Skeletal muscle tissue (tissue), 4 donors: Measurements from ENCODE around the gene CAPN3. TPM values are rescaled to one million over a fixed set of nuclear protein-coding genes. Genes with fewer than 3 reads are reported as not detected.
"Not testable (repeated sequence)": the region's sequence is repeated elsewhere in the genome, so short reads cannot be mapped to it uniquely, and the experiment has no call there.

Source experiments
- H3K27ac ChIP-seq: one replicate; pipeline ENCODE4 v1.7.0; 2013; ENCODE audit warnings: mild to moderate bottlenecking, low read depth, low read length, inconsistent platforms
- H3K27me3 ChIP-seq, 3 donors: one replicate each; pipeline ENCODE4 v1.7.0; 2013; ENCODE audit warnings: low read length in 3 of 3; ENCODE audit not compliant: control insufficient read depth in 3 of 3, insufficient read depth in 3 of 3
- H3K36me3 ChIP-seq, 3 donors: one replicate each; pipeline ENCODE4 v1.7.0; 2013; ENCODE audit warnings: low read length in 3 of 3; ENCODE audit not compliant: control insufficient read depth in 3 of 3, insufficient read depth in 3 of 3
- H3K4me1 ChIP-seq, 3 donors: one replicate each; pipeline ENCODE4 v1.7.0; 2013; ENCODE audit warnings: low read length in 3 of 3, mild to moderate bottlenecking in 3 of 3; ENCODE audit not compliant: control insufficient read depth in 3 of 3, insufficient read depth in 3 of 3
- H3K4me3 ChIP-seq, 3 donors: one replicate each; pipeline ENCODE4 v1.7.0; 2013; ENCODE audit warnings: low read length in 3 of 3
- H3K9ac ChIP-seq, 3 donors: one replicate each; pipeline ENCODE4 v1.7.0; 2013; ENCODE audit warnings: low read length in 3 of 3, mild to moderate bottlenecking in 3 of 3, moderate library complexity in 2 of 3, low read depth in 1 of 3
- H3K9me3 ChIP-seq, 3 donors: one replicate each; pipeline ENCODE4 v1.7.0; 2013; ENCODE audit warnings: low read length in 3 of 3; ENCODE audit not compliant: control insufficient read depth in 3 of 3
- total RNA-seq: library from RNA; depleted of rRNA; stranded (reverse); fragments of >200 nt; gene quantifications from one replicate; pipeline ENCODE4 v1.2.3, GENCODE V29; 2014
- donor health status: Osteomylitis.

CAPN3 gene
- total RNA-seq: 675 TPM

DNA sequence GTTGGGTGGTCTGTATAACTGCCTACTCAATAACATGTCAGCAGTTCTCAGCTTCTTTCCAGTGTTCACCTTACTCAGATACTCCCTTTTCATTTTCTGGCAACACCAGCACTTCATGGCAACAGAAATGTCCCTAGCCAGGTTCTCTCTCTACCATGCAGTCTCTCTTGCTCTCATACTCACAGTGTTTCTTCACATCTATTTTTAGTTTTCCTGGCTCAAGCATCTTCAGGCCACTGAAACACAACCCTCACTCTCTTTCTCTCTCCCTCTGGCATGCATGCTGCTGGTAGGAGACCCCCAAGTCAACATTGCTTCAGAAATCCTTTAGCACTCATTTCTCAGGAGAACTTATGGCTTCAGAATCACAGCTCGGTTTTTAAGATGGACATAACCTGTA lies at the start of gene CAPN3:
CAPN3 (plus strand) TSS at position 253 of the 400 bp plus-strand sequence. CDS start 305 bp downstream, outside the sequence.
- H3K36me3 ChIP-seq: peaks cover 9 to 16% (median 14%) of the 10 kb centered on the region in 3 donors
- H3K9ac ChIP-seq: peak within 1 kb of the TSS; percentile 93 to 96 (median 95)
- peak within 1 kb of the TSS; percentile 74 to 88 (median 76) for H3K4me3 ChIP-seq
- peak within 1 kb of the TSS; percentile 98 for H3K27ac ChIP-seq
- H3K4me1 ChIP-seq: peaks cover 20 to 49% (median 37%) of the 10 kb centered on the region in 3 donors
- no peaks in the 10 kb centered on the region for H3K27me3 ChIP-seq
- H3K9me3 ChIP-seq: no peaks in the 10 kb centered on the region

DNA sequence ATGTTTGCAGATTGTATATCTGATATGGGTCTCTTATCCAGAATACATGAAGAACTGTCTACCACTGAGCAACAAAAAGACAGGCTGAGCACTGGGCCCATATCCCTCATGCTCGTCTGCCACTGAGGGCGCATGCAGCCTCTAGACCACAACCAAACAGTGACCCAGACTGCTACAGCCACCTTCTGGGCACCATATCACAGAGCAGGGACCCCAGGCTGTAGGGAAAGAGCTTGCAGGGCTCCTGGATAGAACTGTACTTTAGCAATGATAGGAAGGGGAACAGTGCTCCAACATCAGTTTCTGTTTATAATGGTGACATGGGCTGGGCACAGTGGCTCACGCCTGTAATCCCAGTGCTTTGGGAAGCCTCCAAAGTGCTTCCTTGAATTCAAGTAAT lies 45.8 kb upstream of the CAPN3 start:
- Histone ChIP-seq H3K27ac (no peak overlapping the region), H3K9me3 (no peaks in the 10 kb centered on the region), H3K9ac (no peak overlapping the region), H3K4me1 (peaks cover 0 to 4% (median 4%) of the 10 kb centered on the region in 3 donors), H3K27me3 (no peaks in the 10 kb centered on the region), H3K36me3 (peaks cover 11 to 29% (median 26%) of the 10 kb centered on the region in 3 donors), H3K4me3 (no peak overlapping the region)

- H3K27ac ChIP-seq: no peak overlapping the region
- peaks cover 9 to 23% (median 19%) of the 10 kb centered on the region in 3 donors for H3K36me3 ChIP-seq
- no peaks in the 10 kb centered on the region for H3K9me3 ChIP-seq
- H3K4me3 ChIP-seq: no peak overlapping the region
- H3K9ac ChIP-seq: no peak overlapping the region
- H3K27me3 ChIP-seq: no peaks in the 10 kb centered on the region
- peaks cover 0 to 4% (median 4%) of the 10 kb centered on the region in 3 donors for H3K4me1 ChIP-seq
Measured at GRCh38 chr15:42314818-42315217, 44.5 kb upstream of the CAPN3 start.

DNA sequence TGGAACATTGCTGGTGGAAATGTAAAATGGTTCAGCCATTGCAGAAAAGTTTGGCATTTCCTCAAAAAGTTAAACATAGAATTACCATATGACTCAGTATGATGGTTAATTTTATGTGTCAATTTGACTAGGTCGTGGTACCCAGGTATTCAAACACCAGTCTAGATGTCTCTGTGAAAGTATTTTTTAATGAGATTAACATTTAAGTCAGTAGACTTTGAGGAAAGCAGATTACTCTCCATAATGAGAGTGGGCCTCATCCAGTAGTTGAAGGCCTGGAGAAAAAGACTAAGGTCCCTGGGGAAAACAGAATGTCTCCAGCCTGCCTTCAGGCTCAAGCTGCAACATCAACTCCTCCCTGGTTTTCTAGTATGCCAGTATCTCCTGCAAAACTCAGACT lies 43.8 kb upstream of the CAPN3 start:
- H3K36me3 ChIP-seq: peaks cover 6 to 16% (median 16%) of the 10 kb centered on the region in 3 donors
- H3K4me3 ChIP-seq: no peak overlapping the region
- no peaks in the 10 kb centered on the region for H3K9me3 ChIP-seq
- H3K27me3 ChIP-seq: no peaks in the 10 kb centered on the region
- H3K27ac ChIP-seq: no peak overlapping the region
- H3K4me1 ChIP-seq: peaks cover 0 to 4% (median 4%) of the 10 kb centered on the region in 3 donors
- no peak overlapping the region for H3K9ac ChIP-seq

DNA sequence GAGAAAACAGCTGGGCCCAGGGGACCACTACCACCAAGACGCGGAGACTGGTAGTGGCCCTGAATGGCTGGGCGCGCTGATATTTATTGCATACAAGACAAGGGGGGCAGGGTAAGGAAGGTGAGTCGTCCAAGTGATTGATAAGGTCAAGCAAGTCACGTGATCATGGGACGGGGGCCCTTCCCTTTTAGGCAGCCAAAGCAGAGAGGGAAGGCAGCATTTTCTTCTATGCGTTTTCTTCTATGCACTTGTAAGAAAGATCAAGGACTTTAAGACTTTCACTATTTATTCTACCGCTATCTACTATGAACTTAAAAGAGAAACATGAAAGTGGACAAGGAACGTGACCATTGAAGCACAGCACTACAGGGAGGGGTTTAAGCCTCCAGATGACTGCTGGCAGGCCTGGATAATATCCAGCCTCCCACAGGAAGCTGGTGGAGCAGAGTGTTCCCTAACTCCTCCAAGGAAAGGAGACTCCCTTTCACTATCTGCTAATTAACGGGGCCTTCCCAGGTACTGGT lies 43.0 kb upstream of the CAPN3 start:
- not testable (repeated sequence) for H3K4me3 ChIP-seq, H3K27me3 ChIP-seq, H3K27ac ChIP-seq, H3K9ac ChIP-seq, H3K9me3 ChIP-seq, H3K4me1 ChIP-seq
- H3K36me3 ChIP-seq: peaks cover 0 to 13% (median 9%) of the 10 kb centered on the region in 3 donors

DNA sequence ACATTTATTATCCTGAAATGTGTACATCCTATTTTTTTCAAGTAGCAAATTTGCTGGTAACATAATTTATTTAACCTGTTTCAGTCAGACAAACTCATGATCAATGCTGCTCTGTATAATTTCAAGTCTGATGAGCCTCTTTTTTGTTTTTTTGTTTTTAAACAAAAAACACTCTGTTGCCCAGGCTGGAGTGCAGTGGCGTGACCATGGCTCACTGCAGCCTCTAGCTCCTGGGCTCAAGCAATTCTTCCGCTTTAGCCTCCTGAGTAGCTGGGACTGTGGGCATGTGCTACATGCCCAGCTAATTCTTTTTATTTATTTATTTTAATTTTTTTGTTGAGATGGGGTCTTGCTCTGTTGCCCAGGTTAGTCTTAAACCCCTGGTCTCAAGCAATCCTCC lies 40.1 kb upstream of the CAPN3 start:
- Histone ChIP-seq H3K27ac (no peak overlapping the region), H3K27me3 (no peaks in the 10 kb centered on the region), H3K4me3 (no peak overlapping the region), H3K36me3 (peaks cover 0 to 16% (median 11%) of the 10 kb centered on the region in 3 donors), H3K9me3 (no peaks in the 10 kb centered on the region), H3K4me1 (peaks cover 2 to 14% (median 5%) of the 10 kb centered on the region in 3 donors), H3K9ac (no peak overlapping the region)

- Histone ChIP-seq H3K27ac (peak overlapping the region; percentile 73), H3K36me3 (peaks cover 0 to 32% (median 23%) of the 10 kb centered on the region in 3 donors), H3K4me3 (peak overlapping the region in 2 of 3 donors; percentile 3 to 34), H3K4me1 (peaks cover 5 to 14% (median 9%) of the 10 kb centered on the region in 3 donors), H3K27me3 (no peaks in the 10 kb centered on the region), H3K9ac (no peak overlapping the region), H3K9me3 (no peaks in the 10 kb centered on the region)
Measured at GRCh38 chr15:42324308-42324707, 35.0 kb upstream of the CAPN3 start.

DNA sequence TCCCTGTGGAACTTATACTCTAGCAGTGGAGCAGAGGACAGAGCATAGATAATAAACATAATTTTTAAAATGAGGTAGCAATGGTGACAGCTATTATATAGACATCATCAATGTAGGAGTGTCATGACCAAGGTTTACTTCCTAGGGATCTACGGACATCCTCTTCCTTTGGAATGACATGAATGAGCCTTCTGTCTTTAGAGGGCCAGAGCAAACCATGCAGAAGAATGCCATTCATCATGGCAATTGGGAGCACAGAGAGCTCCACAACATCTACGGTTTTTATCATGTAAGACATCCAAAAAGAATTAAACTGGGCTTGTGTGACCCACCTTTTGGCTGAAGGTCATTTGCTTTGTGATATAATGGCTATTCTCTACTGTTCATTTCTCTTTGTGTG lies 30.1 kb upstream of the CAPN3 start:
- Histone ChIP-seq H3K36me3 (peaks cover 0 to 21% (median 12%) of the 10 kb centered on the region in 3 donors), H3K4me1 (peaks cover 7 to 14% (median 13%) of the 10 kb centered on the region in 3 donors), H3K27ac (peak overlapping the region; percentile 20), H3K27me3 (no peaks in the 10 kb centered on the region), H3K9me3 (no peaks in the 10 kb centered on the region), H3K9ac (no peak overlapping the region), H3K4me3 (no peak overlapping the region)

DNA sequence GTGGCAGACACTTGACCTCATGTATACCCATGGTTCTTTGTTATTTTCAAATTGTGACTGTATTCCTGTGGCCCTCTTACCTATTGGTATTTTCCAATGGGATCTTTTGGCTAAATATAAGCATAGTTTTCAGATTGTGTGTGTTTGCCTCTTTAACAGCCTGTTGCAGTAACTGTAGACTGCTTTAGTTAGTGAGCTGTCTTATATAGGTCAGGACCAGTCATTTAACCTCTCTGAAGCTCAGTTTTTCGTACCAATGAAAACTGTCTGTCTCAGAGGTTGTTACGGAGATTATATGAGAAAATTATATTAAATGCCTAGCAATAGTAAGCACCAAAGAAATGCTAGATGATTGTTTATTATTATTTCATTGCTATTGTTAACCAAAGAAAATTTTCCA lies 29.3 kb upstream of the CAPN3 start:
- peaks cover 7 to 14% (median 9%) of the 10 kb centered on the region in 3 donors for H3K4me1 ChIP-seq
- H3K27me3 ChIP-seq: no peaks in the 10 kb centered on the region
- H3K9me3 ChIP-seq: no peaks in the 10 kb centered on the region
- no peak overlapping the region for H3K4me3 ChIP-seq
- H3K27ac ChIP-seq: peak overlapping the region; percentile 92
- peak overlapping the region in 2 of 3 donors; percentile 3 to 39 for H3K9ac ChIP-seq
- peaks cover 0 to 21% (median 12%) of the 10 kb centered on the region in 3 donors for H3K36me3 ChIP-seq

DNA sequence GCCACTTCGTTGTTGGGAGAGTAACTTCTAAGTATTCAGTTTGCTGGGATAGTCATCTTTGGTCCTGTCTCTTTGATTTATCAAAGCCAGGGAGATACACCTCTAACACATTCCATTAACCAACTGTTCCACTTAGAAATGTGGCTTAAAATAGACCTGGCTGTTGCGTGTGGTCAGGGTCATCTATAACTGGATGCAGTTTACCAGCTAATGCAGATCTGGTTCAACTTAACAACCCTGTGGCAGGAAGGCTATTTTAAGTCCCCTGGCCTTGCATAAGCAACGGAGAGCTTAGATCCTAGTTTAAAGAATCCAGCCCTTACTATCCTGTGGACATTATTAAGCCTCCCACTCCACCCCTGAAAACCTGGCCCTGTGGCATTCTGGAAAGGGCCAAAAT lies 28.1 kb upstream of the CAPN3 start:
- Histone ChIP-seq H3K9ac (peak overlapping the region; percentile 68 to 82 (median 73)), H3K9me3 (no peaks in the 10 kb centered on the region), H3K27me3 (no peaks in the 10 kb centered on the region), H3K36me3 (peaks cover 0 to 12% (median 7%) of the 10 kb centered on the region in 3 donors), H3K4me3 (peak overlapping the region in 2 of 3 donors; percentile 23 to 44), H3K27ac (peak overlapping the region; percentile 92), H3K4me1 (peaks cover 7 to 14% (median 9%) of the 10 kb centered on the region in 3 donors)
